K562 (cell line): ENCODE measurements around the gene DDAH2. TPM values are rescaled to one million over a fixed set of nuclear protein-coding genes. Genes with fewer than 3 reads are reported as not detected.

ENCODE experiments used
- CHAMP1 ChIP-seq: fragments of 450-650 bp; IDR thresholded peaks from 2 replicates; pipeline ENCODE4 v1.6.1; 2016; ENCODE audit warnings: mild to moderate bottlenecking
- ETV1 ChIP-seq: fragments of 450-650 bp; conservative IDR thresholded peaks from 2 replicates; pipeline ENCODE4 v1.6.1; 2016; ENCODE audit warnings: missing genetic modification characterization, control low read depth, low read depth, missing compliant biosample characterization
- FOSL1 ChIP-seq: fragments of 200-800 bp; sonication (Bioruptor generic); conservative IDR thresholded peaks from 2 replicates; pipeline ENCODE4 v1.6.1; 2016; ENCODE audit warnings: missing genetic modification characterization, missing compliant biosample characterization
- GMEB1 ChIP-seq: fragments of 250-450 bp; sonication (Bioruptor Pico); IDR thresholded peaks from 2 replicates; pipeline ENCODE4 v1.4.0; 2020; ENCODE audit warnings: mild to moderate bottlenecking
- HMGXB4 ChIP-seq: sonication (generic); formaldehyde crosslinking; IDR thresholded peaks from 2 replicates; pipeline ENCODE4 v1.8.1; 2023; ENCODE audit warnings: mild to moderate bottlenecking, missing genetic modification reagents
- KAT2B ChIP-seq: IDR thresholded peaks from one replicate; pipeline ENCODE4 v1.6.1; 2012; ENCODE audit warnings: low read depth, mild to moderate bottlenecking, control low read depth, inconsistent platforms, low read length, moderate library complexity
- KLF6 ChIP-seq: fragments of 250-450 bp; sonication (Bioruptor Pico); IDR thresholded peaks from 2 replicates; pipeline ENCODE4 v1.4.0; 2020; ENCODE audit warnings: mild to moderate bottlenecking, moderate library complexity, borderline replicate concordance
- MTA2 ChIP-seq: fragments of 450-650 bp; IDR thresholded peaks from 2 replicates; pipeline ENCODE4 v1.6.1; 2016; ENCODE audit warnings: low read depth
- NRF1 ChIP-seq, 2 experiments: fragments of 450-650 bp; IDR thresholded peaks in 1 of 2; conservative IDR thresholded peaks in 1 of 2; 2 replicates each; pipeline ENCODE4 v1.6.1; 2014; ENCODE audit warnings: mild to moderate bottlenecking in 2 of 2
- ZMIZ1 ChIP-seq, 2 experiments: fragments of 150-350 bp in 1 of 2; IDR thresholded peaks; 2 replicates each; pipeline ENCODE4 v1.6.1; 2012 to 2016; ENCODE audit warnings: low read depth in 2 of 2, low read length in 2 of 2, mild to moderate bottlenecking in 1 of 2, moderate library complexity in 1 of 2
- ZNF583 ChIP-seq: fragments of 250-450 bp; sonication (Bioruptor Pico); IDR thresholded peaks from 2 replicates; pipeline ENCODE4 v1.4.0; 2020
- ZNF592 ChIP-seq: fragments of 450-650 bp; IDR thresholded peaks from 2 replicates; pipeline ENCODE4 v1.6.1; 2017; ENCODE audit warnings: antibody characterized with exemption, mild to moderate bottlenecking
- polyA plus RNA-seq, 8 experiments: library from polyadenylated mRNA; depleted of rRNA in 4 of 8; stranded (reverse) in 5 of 8; unstranded in 3 of 8; fragments of >200 nt; fragmentation: Nextera tagmentation in 2 of 8; fragmentation: Illumina TruSeq in 1 of 8; extraction: Ambion mirVana in 2 of 8; extraction: Trizol in 1 of 8; gene quantifications; 2 replicates each; pipeline versions ENCODE4 v1.2.1 to v1.2.3, GENCODE V29; 2011 to 2014; ENCODE audit warnings: inconsistent platforms in 1 of 8, missing spikeins in 1 of 8
- total RNA-seq, 7 experiments: library from RNA; depleted of rRNA in 6 of 7; stranded (reverse); fragments of >200 nt in 6 of 7; fragmentation: Illumina TruSeq in 2 of 7; extraction: Trizol in 2 of 7; gene quantifications; 2 replicates each; pipeline versions ENCODE4 v1.2.1 to v1.2.3, GENCODE V29; 2011 to 2021; ENCODE audit warnings: low replicate concordance in 1 of 7

Gene DDAH2
- total and polyA plus RNA-seq, 9 of the 15 experiments (the other 6 are each of a cell fraction or from before 2014, with no cell fraction given): 1.8 to 45.4 (median 21.4) TPM

GRCh38 chr6:31769684-31770371, 40.7 kb upstream of the DDAH2 start (continued):
- TF ChIP-seq HMGXB4 (CRISPR knock-in tag) (peak; percentile 78), ZNF583 (no peak), KLF6 (CRISPR knock-in tag) (peak; percentile 77; the same call in 1 of the 2 replicates), FOSL1 (tag) (peak; percentile 47; the same call in 1 of the 2 replicates), NRF1 (conservative IDR thresholded peaks at IDR 0.05 in 1 of 2, IDR thresholded peaks at IDR 0.05 in 1 of 2) (peak; percentile 9 to 16; a peak in 1 of 4 replicates), CHAMP1 (no peak), ETV1 (tag) (no peak; the same call in 1 of the 2 replicates), MTA2 (peak; percentile 43; the same call in 1 of the 2 replicates), GMEB1 (CRISPR knock-in tag) (peak; percentile 37; the same call in 1 of the 2 replicates), ZMIZ1 (IDR thresholded peaks at IDR 0.05; ENCODE audit: low read depth in 2 of 2, low read length in 2 of 2) (peak in 1 of 2 experiments; percentile 44; a peak in 1 of 4 replicates), KAT2B (no peak), ZNF592 (no peak)
